K562 (cell line): ENCODE results near the gene KRT76. TPM values are rescaled to one million over a fixed set of nuclear protein-coding genes. Genes with fewer than 3 reads are reported as not detected.

ENCODE experiments used
- ATAC-seq: fragments of 200-7000 bp; cut with Tn5 transposase; 3 replicates; pipeline ENCODE4 v1.9.1; 2020; ENCODE audit warnings: moderate library complexity
- BruUV-seq: library from RNA; stranded (reverse); fragments of 400-500 nt; replicated peaks from 2 replicates; lab custom pipeline; 2021; lab: Mats Ljungman, UMichigan
- CTCF ChIA-PET: fragments of 300-600 bp; formaldehyde crosslinking; extraction: SDS; loops from one replicate; lab custom pipeline; 2021; ENCODE audit warnings: low intra/inter-chr PET ratio; lab: Yijun Ruan, JAX
- POLR2A ChIA-PET: fragments of 300-600, 350-650 bp; sonication (Branson Sonifier 250); formaldehyde crosslinking; extraction: SDS; loops from one replicate; lab custom pipeline; 2021; ENCODE audit warnings: antibody characterized with exemption, inconsistent platforms; lab: Yijun Ruan, JAX
- DNase-seq, 4 experiments: peaks; one replicate each; pipeline versions ENCODE4 v3.0.0 to v3.0.0-alpha.2; 2011 to 2018; ENCODE audit warnings: low spot score in 3 of 4, mixed read lengths in 3 of 4; ENCODE audit errors: extremely low read depth in 1 of 4
- FAIRE-seq: peaks from 2 replicates; lab custom pipeline; 2011; peaks lifted over from hg19 to GRCh38; lab: Jason Lieb, UNC
- H2AFZ ChIP-seq: 2 replicates; pipeline ENCODE4 v1.6.0; 2011; ENCODE audit warnings: low read depth, low read length, control low read depth, inconsistent platforms
- H3K27ac ChIP-seq: fragments of 200-600 bp; 3 replicates; pipeline ENCODE4 v1.8.0; 2011; ENCODE audit warnings: low read depth, mild to moderate bottlenecking, control low read depth, inconsistent platforms, low read length, moderate library complexity, mixed read lengths; ENCODE audit errors: extremely low read depth
- H3K27me3 ChIP-seq, 2 experiments: fragments of 300-600 bp in 1 of 2; 2 replicates in 1 of 2; 3 replicates in 1 of 2; pipeline versions ENCODE4 v1.6.0 to v1.8.0; 2011; ENCODE audit warnings: inconsistent platforms in 2 of 2, low read length in 2 of 2, mild to moderate bottlenecking in 1 of 2, mixed read lengths in 1 of 2, moderate library complexity in 1 of 2; ENCODE audit not compliant: control insufficient read depth in 2 of 2, insufficient read depth in 2 of 2
- H3K36me3 ChIP-seq: fragments of 300-600 bp; 3 replicates; pipeline ENCODE4 v1.8.0; 2011; ENCODE audit warnings: mild to moderate bottlenecking, low read length, inconsistent platforms; ENCODE audit not compliant: control insufficient read depth, insufficient read depth
- H3K4me1 ChIP-seq, 2 experiments: fragments of 200-600 bp in 1 of 2; replicated peaks in 1 of 2; 2 replicates in 1 of 2; 3 replicates in 1 of 2; pipeline versions ENCODE4 v1.5.1 to v1.8.0; 2011; ENCODE audit warnings: inconsistent platforms in 2 of 2, low read length in 2 of 2, mild to moderate bottlenecking in 1 of 2, mixed read lengths in 1 of 2, moderate library complexity in 1 of 2; ENCODE audit not compliant: control insufficient read depth in 2 of 2, insufficient read depth in 2 of 2
- H3K4me2 ChIP-seq: 2 replicates; pipeline ENCODE4 v1.6.1; 2011; ENCODE audit warnings: low read length, control low read depth, inconsistent platforms, mixed read lengths; ENCODE audit not compliant: insufficient read depth
- H3K4me3 ChIP-seq: fragments of 200-600 bp; sonication (generic), shearing (Covaris generic); 2 replicates; pipeline ENCODE4 v1.5.1; 2016; ENCODE audit warnings: control low read depth, inconsistent platforms
- H3K79me2 ChIP-seq: fragments of 200-600 bp; 3 replicates; pipeline ENCODE4 v1.8.0; 2011; ENCODE audit warnings: low read length, inconsistent platforms; ENCODE audit not compliant: control insufficient read depth, insufficient read depth
- H3K9ac ChIP-seq, 2 experiments: 2 replicates each; pipeline versions ENCODE4 v1.6.0 to v1.6.1; 2011; ENCODE audit warnings: low read depth in 2 of 2, low read length in 2 of 2, control low read depth in 1 of 2, inconsistent platforms in 1 of 2, mild to moderate bottlenecking in 1 of 2, mixed read lengths in 1 of 2; ENCODE audit not compliant: insufficient read depth in 1 of 2
- H3K9me1 ChIP-seq: one replicate; pipeline ENCODE4 v1.6.0; 2011; ENCODE audit warnings: inconsistent platforms, mild to moderate bottlenecking, low read length, moderate library complexity; ENCODE audit not compliant: control insufficient read depth, insufficient read depth
- H3K9me3 ChIP-seq: replicated peaks from 2 replicates; pipeline ENCODE4 v1.5.1; 2011; ENCODE audit warnings: low read depth, low read length, inconsistent platforms; ENCODE audit not compliant: control insufficient read depth, insufficient read depth
- H4K20me1 ChIP-seq: replicated peaks from 2 replicates; pipeline ENCODE4 v1.6.1; 2011; ENCODE audit warnings: low read length, inconsistent platforms, mixed read lengths; ENCODE audit not compliant: control insufficient read depth, insufficient read depth
- CHCHD3 ChIP-seq: fragments of 250-450 bp; sonication (Bioruptor Pico); IDR thresholded peaks from 2 replicates; pipeline ENCODE4 v2.1.2; 2022; ENCODE audit warnings: mild to moderate bottlenecking
- MCM7 ChIP-seq, 2 experiments: fragments of 450-650 bp; IDR thresholded peaks; 2 replicates each; pipeline ENCODE4 v1.6.1; 2016 to 2018
- TAF1 ChIP-seq: IDR thresholded peaks from 2 replicates; pipeline ENCODE4 v1.6.1; 2011; ENCODE audit warnings: mild to moderate bottlenecking, low read length, moderate library complexity; ENCODE audit not compliant: insufficient read depth, control insufficient read depth, severe bottlenecking; ENCODE audit errors: extremely low read depth
- TAF9B ChIP-seq: fragments of 450-650 bp; IDR thresholded peaks from 2 replicates; pipeline ENCODE4 v1.6.1; 2018; ENCODE audit warnings: mild to moderate bottlenecking; ENCODE audit not compliant: partially characterized antibody
- TRIM24 ChIP-seq, 2 experiments: fragments of 450-650 bp; IDR thresholded peaks; 2 replicates each; pipeline ENCODE4 v1.6.1; 2016
- ZFP1 ChIP-seq: fragments of 450-650 bp; formaldehyde crosslinking; IDR thresholded peaks from 2 replicates; pipeline ENCODE4 v1.4.0; 2020; ENCODE audit warnings: mild to moderate bottlenecking, mixed read lengths
- ZFP36 ChIP-seq: fragments of 150-350 bp; IDR thresholded peaks from 2 replicates; pipeline ENCODE4 v1.6.1; 2018; ENCODE audit warnings: low read length, low read depth; ENCODE audit not compliant: partially characterized antibody
- ZNF75A ChIP-seq: fragments of 450-650 bp; formaldehyde crosslinking; IDR thresholded peaks from 2 replicates; pipeline ENCODE4 v1.4.0; 2020; ENCODE audit warnings: mild to moderate bottlenecking
- ZZZ3 ChIP-seq: fragments of 450-650 bp; IDR thresholded peaks from 2 replicates; pipeline ENCODE4 v1.6.1; 2016; ENCODE audit warnings: antibody characterized with exemption, mild to moderate bottlenecking, moderate library complexity
- whole genome bisulfite sequencing: fragments of 100-300 bp; shearing (Covaris generic); methylation state at CpG from one replicate; pipeline ENCODE4 v1.1.6; 2016; ENCODE audit warnings: low coverage, mixed read lengths; ENCODE audit not compliant: insufficient coverage; ENCODE audit errors: missing lambda C conversion rate; 5-methylcytosine and 5-hydroxymethylcytosine counted together
- in situ Hi-C: fragments of 300-500 bp; cut with MboI; formaldehyde crosslinking; loops from 4 replicates; pipeline ENCODE4 v1.15.0; 2018; ENCODE audit warnings: inconsistent platforms, mixed read lengths
- intact Hi-C: fragments of 100-400 bp; cut with micrococcal nuclease; formaldehyde crosslinking; loops from 2 replicates; pipeline ENCODE4 v1.14.2; 2022
- polyA plus RNA-seq, 8 experiments: library from polyadenylated mRNA; depleted of rRNA in 4 of 8; stranded (reverse) in 5 of 8; unstranded in 3 of 8; fragments of >200 nt; fragmentation: Nextera tagmentation in 2 of 8; fragmentation: Illumina TruSeq in 1 of 8; extraction: Ambion mirVana in 2 of 8; extraction: Trizol in 1 of 8; gene quantifications; 2 replicates each; pipeline versions ENCODE4 v1.2.1 to v1.2.3, GENCODE V29; 2011 to 2014; ENCODE audit warnings: inconsistent platforms in 1 of 8, missing spikeins in 1 of 8
- total RNA-seq, 7 experiments: library from RNA; depleted of rRNA in 6 of 7; stranded (reverse); fragments of >200 nt in 6 of 7; fragmentation: Illumina TruSeq in 2 of 7; extraction: Trizol in 2 of 7; gene quantifications; 2 replicates each; pipeline versions ENCODE4 v1.2.1 to v1.2.3, GENCODE V29; 2011 to 2021; ENCODE audit warnings: low replicate concordance in 1 of 7
- TF ChIP-seq, protein P1 (sequence below): fragments of 250-450 bp; sonication (Bioruptor Pico); IDR thresholded peaks from 2 replicates; pipeline ENCODE4 v1.8.0; 2022; ENCODE audit warnings: moderate library complexity, mild to moderate bottlenecking, inconsistent platforms

KRT76 gene
- total and polyA plus RNA-seq, 9 of the 15 experiments (the other 6 are each of a cell fraction or from before 2014, with no cell fraction given): not detected

DNA sequence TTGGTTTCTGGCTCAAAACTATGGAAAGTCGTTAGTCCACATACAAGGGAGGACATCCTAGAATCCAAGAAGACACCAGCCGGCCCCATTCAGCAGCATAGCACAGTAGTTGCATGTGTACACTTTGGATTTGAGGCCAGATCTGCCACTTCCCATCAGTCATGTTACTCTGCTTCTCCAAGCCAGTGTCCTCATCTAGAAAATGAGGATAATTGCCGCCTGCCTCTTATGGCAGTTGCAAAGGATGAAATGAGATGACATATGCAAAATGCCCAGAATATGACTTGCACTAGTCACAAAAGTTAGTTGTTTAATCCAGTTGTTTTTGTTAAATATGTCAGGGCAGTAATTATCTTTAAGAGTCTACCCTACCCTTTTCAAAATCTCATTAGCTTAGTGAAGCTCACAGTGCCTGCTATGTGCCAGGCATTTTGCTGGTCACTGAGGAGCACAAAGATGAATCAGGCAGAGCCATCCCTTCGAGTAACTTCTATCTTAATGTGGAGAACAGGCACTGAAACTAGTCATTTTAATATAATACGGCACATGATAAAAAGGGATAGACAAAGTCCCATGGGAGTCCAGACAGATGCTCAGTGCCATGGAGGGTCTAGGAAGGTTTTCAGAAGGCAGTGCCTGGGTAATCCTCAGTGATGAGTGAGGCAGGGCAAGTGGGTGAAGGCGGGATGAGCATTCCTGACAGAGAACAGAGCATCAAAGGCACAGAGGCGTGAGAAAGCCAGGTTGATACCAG, 6.6 kb upstream of the KRT76 start:
- ATAC-seq (no peak), DNase-seq (no peak), FAIRE-seq (no peak)
- no peaks in the 10 kb centered on the region for H4K20me1 ChIP-seq
- intact Hi-C loops (no loop called here), in situ Hi-C loops (no loop called here)
- no peaks in the 10 kb centered on the region for H3K79me2 ChIP-seq
- peaks cover 24 to 34% of the 10 kb centered on the region in 2 experiments for H3K27me3 ChIP-seq
- H2AFZ ChIP-seq: no peak overlapping the region
- H3K4me3 ChIP-seq: no peak overlapping the region
- H3K9me3 ChIP-seq: no peaks in the 10 kb centered on the region
- H3K9me1 ChIP-seq: no peaks in the 10 kb centered on the region
- no peak overlapping the region for H3K27ac ChIP-seq
- POLR2A ChIA-PET: no interaction called here
- no TSS peak for BruUV-seq
- TF ChIP-seq ZNF75A (CRISPR knock-in tag) (no peak), CHCHD3 (CRISPR knock-in tag) (no peak), TAF9B (no peak), MCM7 (IDR thresholded peaks at IDR 0.05) (no peak), TRIM24 (IDR thresholded peaks at IDR 0.05) (no peak), TAF1 (no peak), ZZZ3 (no peak), ZFP1 (no peak), ZFP36 (no peak)
- TF ChIP-seq, protein P1, sequence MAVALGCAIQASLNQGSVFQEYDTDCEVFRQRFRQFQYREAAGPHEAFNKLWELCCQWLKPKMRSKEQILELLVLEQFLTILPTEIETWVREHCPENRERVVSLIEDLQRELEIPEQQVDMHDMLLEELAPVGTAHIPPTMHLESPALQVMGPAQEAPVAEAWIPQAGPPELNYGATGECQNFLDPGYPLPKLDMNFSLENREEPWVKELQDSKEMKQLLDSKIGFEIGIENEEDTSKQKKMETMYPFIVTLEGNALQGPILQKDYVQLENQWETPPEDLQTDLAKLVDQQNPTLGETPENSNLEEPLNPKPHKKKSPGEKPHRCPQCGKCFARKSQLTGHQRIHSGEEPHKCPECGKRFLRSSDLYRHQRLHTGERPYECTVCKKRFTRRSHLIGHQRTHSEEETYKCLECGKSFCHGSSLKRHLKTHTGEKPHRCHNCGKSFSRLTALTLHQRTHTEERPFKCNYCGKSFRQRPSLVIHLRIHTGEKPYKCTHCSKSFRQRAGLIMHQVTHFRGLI (CRISPR knock-in tag): no peak
- H3K4me2 ChIP-seq: no peak overlapping the region
- no peak overlapping the region for H3K9ac ChIP-seq
- H3K36me3 ChIP-seq: no peaks in the 10 kb centered on the region
- H3K4me1 ChIP-seq: no peaks in the 10 kb centered on the region
- 12% methylated on average over 7 of the region's 7 CpGs for WGBS
- CTCF ChIA-PET: no interaction called here
